Smooth muscle cell (in vitro differentiated cells): ENCODE measurements around the gene ACSS2. TPM values are rescaled to one million over a fixed set of nuclear protein-coding genes. Genes with fewer than 3 reads are reported as not detected.

ENCODE experiments used
- DNase-seq: peaks from one replicate; lab custom pipeline; 2025; ENCODE audit not compliant: unreplicated experiment; lab: John Stamatoyannopoulos, UW
- H2AFZ ChIP-seq: fragments of 200-600 bp; sonication (generic); 2 replicates; pipeline ENCODE4 v1.6.0; 2016; ENCODE audit warnings: antibody characterized with exemption, low read depth, mild to moderate bottlenecking
- H3F3A ChIP-seq: fragments of 200-600 bp; sonication (generic); 2 replicates; pipeline ENCODE4 v1.6.0; 2017; ENCODE audit warnings: antibody characterized with exemption, low read depth
- H3K27ac ChIP-seq: fragments of 200-600 bp; sonication (generic); 2 replicates; pipeline ENCODE4 v1.5.1; 2016; ENCODE audit warnings: low read depth, mild to moderate bottlenecking
- H3K27me3 ChIP-seq: fragments of 200-600 bp; sonication (generic); 2 replicates; pipeline ENCODE4 v1.6.1; 2016; ENCODE audit warnings: low read depth, mild to moderate bottlenecking
- H3K36me3 ChIP-seq: fragments of 200-600 bp; sonication (generic); 2 replicates; pipeline ENCODE4 v1.5.1; 2016; ENCODE audit warnings: low read depth
- H3K4me1 ChIP-seq: fragments of 200-600 bp; sonication (generic); 2 replicates; pipeline ENCODE4 v1.5.1; 2016; ENCODE audit warnings: low read depth
- H3K4me2 ChIP-seq: fragments of 200-600 bp; sonication (generic); 2 replicates; pipeline ENCODE4 v1.6.0; 2016; ENCODE audit warnings: mild to moderate bottlenecking
- H3K4me3 ChIP-seq: fragments of 200-600 bp; sonication (generic); 2 replicates; pipeline ENCODE4 v1.5.1; 2016; ENCODE audit warnings: mild to moderate bottlenecking
- H3K79me2 ChIP-seq: fragments of 200-600 bp; sonication (generic); 2 replicates; pipeline ENCODE4 v1.6.0; 2016; ENCODE audit warnings: low read depth, mild to moderate bottlenecking
- H3K9ac ChIP-seq: fragments of 200-600 bp; sonication (generic); 2 replicates; pipeline ENCODE4 v1.6.0; 2016; ENCODE audit warnings: low read depth
- H3K9me3 ChIP-seq: fragments of 200-600 bp; sonication (generic); replicated peaks from 2 replicates; pipeline ENCODE4 v1.5.1; 2016; ENCODE audit warnings: low read depth
- H4K20me1 ChIP-seq: fragments of 200-600 bp; sonication (generic); 2 replicates; pipeline ENCODE4 v1.6.0; 2016; ENCODE audit warnings: low read depth
- CTCF ChIP-seq: fragments of 200-600 bp; sonication (generic); IDR thresholded peaks from 2 replicates; pipeline ENCODE4 v1.5.1; 2017; ENCODE audit warnings: borderline replicate concordance, mild to moderate bottlenecking, antibody characterized with exemption; ENCODE audit not compliant: insufficient read depth, poor library complexity, severe bottlenecking
- WGBS: methylation state at CpG from one replicate; pipeline ENCODE4 v1.1.7; 2016; ENCODE audit warnings: low lambda C conversion rate; 5-methylcytosine and 5-hydroxymethylcytosine counted together
- polyA plus RNA-seq: library from polyadenylated mRNA; unstranded; fragments of >200 nt; fragmentation: Nextera tagmentation; extraction: Ambion mirVana; gene quantifications from 2 replicates; pipeline ENCODE4 v1.2.1, GENCODE V29; 2016
- total RNA-seq: library from RNA; depleted of rRNA; stranded (reverse); fragments of >200 nt; gene quantifications from 2 replicates; pipeline ENCODE4 v1.2.3, GENCODE V29; 2014

The ACSS2 gene
- total and polyA plus RNA-seq, 2 experiments from 2014 or later: 35.1 to 37.7 TPM

GRCh38 chr20:34871966-34872621 lies 4.3 kb upstream of the ACSS2 start:
- Histone ChIP-seq H3F3A (peaks cover 5% of the 10 kb centered on the region), H3K36me3 (no peaks in the 10 kb centered on the region), H3K4me3 (peak overlapping the region; percentile 76), H3K9me3 (no peaks in the 10 kb centered on the region), H2AFZ (peak overlapping the region; percentile 98), H3K4me2 (peak overlapping the region; percentile 96), H3K79me2 (peaks cover 1% of the 10 kb centered on the region), H3K9ac (peak overlapping the region; percentile 44), H3K27ac (no peak overlapping the region), H3K27me3 (no peaks in the 10 kb centered on the region), H3K4me1 (peaks cover 6% of the 10 kb centered on the region), H4K20me1 (peaks cover 14% of the 10 kb centered on the region)
- DNase-seq: no peak
- WGBS: 32% methylated on average over 10 of the region's 10 CpGs
- no peak for TF ChIP-seq CTCF

- DNase-seq: peak; percentile 44
- Histone ChIP-seq H2AFZ (peak within 1 kb of the TSS; percentile 98), H3F3A (peaks cover 5% of the 10 kb centered on the region), H3K9me3 (no peaks in the 10 kb centered on the region), H3K27me3 (no peaks in the 10 kb centered on the region), H3K4me2 (peak within 1 kb of the TSS; percentile 96), H3K9ac (peak within 1 kb of the TSS; percentile 44), H3K4me3 (peak within 1 kb of the TSS; percentile 76), H3K36me3 (no peaks in the 10 kb centered on the region), H4K20me1 (peaks cover 8% of the 10 kb centered on the region), H3K79me2 (peaks cover 3% of the 10 kb centered on the region), H3K4me1 (peaks cover 6% of the 10 kb centered on the region), H3K27ac (no peak within 1 kb of the TSS)
- 8% methylated on average over 32 of the region's 52 CpGs for WGBS
- TF ChIP-seq CTCF: peak; percentile 65
Measured at GRCh38 chr20:34872622-34873224, 3.7 kb upstream of the ACSS2 start, which contains the start of gene GGT7. TSS of gene GGT7 (minus strand) at chr20:34872856. CDS start at chr20:34872815, 41 bp downstream.

GRCh38 chr20:34873583-34874093 lies 2.8 kb upstream of the ACSS2 start:
- 64% methylated on average over 3 of the region's 3 CpGs for WGBS
- Histone ChIP-seq H3K27ac (no peak overlapping the region), H3K36me3 (no peaks in the 10 kb centered on the region), H3K4me2 (no peak overlapping the region), H3K27me3 (no peaks in the 10 kb centered on the region), H3K4me3 (no peak overlapping the region), H3K79me2 (peaks cover 11% of the 10 kb centered on the region), H3F3A (peaks cover 5% of the 10 kb centered on the region), H3K9me3 (no peaks in the 10 kb centered on the region), H2AFZ (peak overlapping the region; percentile 98), H4K20me1 (no peaks in the 10 kb centered on the region), H3K9ac (no peak overlapping the region), H3K4me1 (peaks cover 6% of the 10 kb centered on the region)
- no peak for TF ChIP-seq CTCF
- no peak for DNase-seq
